ENCODE measurements around the gene DNAJC11.

Gene DNAJC11

DNA sequence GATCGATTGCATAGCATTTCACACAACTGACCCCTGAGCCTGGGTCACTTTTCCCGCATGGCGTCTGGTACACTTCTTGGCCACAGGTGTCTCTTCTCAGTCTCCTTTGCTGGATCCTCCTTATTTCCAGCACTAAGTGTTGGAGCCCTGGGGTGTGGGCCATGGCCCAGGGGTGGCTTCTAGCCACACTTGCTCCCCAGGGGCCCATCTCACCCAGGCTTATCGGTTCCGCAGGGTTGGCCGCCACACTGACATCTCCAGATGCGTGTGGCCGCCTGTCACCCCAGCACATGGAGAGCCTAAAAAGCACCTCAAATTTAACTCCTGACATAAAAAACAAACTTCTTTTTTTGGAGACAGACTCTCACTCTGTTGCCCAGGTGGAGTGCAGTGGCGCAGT lies 74.6 kb downstream of the DNAJC11 start:
- DNase-seq: no peak

DNA sequence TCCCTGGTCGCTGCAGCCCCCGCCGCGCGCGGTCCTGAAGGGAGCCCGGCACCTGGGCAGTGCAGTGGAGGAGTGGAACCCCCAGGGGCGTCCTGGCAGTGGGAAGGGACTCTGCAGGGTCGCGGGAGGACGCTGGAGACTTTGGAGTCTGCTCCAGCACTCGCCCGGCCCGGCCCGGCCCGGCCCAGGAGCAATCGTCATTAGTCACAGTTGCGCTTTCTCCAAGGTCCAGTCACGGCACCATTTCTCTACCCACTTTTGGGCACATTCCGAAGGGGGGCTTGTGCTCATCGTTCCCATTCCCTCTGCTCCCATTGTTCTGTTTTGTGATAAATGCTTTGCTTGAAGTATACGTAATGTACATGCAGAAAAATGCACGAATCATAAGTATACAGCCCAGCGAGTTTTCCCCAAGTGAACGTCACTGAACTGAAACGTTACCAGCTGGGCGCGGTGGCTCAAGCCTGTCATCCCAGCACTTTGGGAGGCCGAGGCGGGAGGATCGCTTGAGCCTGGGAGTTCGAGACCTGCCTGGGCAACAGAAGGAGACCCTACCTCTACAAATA lies 75.9 kb downstream of the DNAJC11 start:
- peak in 11 of 58 donors; percentile 23 to 49 (median 40) for DNase-seq

DNA sequence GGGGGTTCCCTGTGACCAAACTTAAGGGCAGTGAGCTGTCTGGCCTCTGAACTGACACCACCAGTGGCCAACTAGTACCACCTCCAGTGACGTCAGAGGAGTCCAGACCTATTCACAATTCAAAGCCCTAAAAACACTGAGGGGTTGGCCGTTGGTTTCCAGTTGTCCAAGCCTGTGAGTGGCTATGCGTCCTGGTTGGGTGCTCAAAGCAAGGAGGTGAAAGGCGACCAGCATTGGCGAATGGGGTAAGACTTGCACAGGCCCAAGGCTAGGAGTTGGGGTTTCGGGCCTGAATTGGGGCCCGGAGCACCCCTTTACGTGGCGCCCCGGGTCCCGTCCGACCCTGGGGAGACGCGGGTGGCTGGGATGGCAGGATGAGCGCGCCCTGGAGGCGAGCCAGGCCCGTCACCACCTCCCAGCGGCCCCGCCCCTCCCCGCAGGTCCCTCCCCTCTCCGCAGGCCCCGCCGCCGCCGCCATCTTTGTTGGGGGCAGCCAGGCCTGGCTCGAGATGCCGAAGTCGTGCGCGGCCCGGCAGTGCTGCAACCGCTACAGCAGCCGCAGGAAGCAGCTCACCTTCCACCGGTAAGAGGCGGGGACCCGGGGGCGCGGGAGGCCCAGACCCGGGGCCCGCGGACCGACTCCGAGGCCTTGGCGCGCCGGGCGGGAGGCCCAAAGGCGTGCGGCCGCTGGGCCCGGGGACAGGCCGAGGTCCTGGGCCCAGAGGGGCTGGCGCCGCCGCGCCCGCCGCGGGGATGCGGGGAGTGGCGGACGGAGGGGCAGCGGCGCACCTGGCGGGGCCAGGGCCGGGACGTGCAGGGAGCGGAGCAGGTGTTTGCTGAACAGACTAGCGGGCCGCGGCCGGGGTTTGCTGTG lies 76.7 kb downstream of the DNAJC11 start, which contains the start of gene THAP3:
THAP3 (plus strand) TSS at position 159 of the 874 bp plus-strand sequence; CDS start at position 510, 351 bp downstream.
- DNase-seq: peak; percentile 33 to 87 (median 76)

DNA sequence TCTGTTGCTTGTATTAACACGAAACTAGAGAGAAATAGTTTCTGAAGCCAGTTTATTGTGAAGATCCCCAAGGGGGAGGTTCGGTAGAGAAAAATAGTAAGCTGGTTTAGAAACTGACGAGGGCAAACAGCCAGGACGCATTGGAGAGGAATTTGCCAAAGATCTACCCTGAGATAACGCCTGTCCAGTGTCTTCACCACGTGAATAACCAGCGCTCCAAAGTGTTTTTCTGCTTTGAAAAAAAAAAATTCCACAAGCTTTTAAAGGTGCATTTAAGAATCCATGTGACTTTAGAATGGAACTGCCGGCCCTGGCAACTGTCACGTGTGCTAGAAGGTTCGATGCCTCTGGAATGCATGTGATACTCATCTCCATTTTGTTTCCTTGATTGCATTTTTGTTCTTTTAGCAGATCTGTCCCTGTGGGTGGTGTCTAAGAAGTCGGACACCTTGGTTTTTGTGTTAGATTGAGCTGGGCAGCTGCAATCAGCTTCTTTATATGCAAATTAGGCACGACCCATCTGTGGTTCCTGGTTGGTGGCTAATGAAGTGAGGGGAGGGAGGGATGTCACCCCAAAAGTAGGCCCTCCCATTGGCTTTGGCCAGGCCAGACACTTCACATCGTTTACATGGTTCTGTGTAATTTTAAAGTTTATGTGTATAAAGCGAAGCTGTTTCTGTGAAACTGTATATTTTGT lies 78.2 kb downstream of the DNAJC11 start:
- DNase-seq: no peak

DNA sequence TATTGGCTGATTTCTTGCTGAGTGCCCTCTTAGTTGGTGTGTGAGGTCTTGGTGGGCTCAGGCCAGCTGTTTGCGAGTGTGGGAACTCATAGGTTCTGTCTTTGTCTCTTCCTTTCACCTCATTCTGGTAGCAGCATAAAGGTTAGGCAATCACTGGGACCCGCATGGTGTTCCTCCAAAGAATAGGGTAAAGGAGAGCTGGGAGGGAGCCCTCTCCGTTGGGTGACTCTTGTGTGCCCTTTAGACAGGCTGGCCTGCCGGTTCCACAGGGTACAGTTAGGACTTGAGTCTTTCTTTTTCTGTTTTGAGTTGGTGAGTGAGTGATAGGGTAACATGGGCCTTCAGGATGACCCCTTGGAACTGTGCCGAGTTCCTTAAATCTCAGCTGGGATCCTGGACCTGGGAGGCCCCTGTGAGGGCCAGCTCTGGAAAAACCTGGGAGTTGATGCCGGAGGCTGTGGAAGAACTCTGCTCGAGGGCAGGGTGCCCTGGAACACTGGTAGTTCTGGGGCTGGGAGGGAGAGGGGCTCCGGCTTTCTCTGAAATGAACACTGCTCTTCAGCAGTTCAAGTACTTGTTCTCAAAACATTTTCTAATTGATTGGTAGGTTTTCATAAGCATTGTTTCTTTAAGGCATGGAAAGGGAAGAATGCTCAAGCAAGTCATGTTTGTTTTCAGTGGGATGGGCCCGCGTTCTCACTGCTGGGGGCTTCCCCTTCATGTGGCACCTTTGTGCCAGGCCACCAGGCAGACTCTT lies 79.0 kb downstream of the DNAJC11 start:
- no peak for DNase-seq

DNA sequence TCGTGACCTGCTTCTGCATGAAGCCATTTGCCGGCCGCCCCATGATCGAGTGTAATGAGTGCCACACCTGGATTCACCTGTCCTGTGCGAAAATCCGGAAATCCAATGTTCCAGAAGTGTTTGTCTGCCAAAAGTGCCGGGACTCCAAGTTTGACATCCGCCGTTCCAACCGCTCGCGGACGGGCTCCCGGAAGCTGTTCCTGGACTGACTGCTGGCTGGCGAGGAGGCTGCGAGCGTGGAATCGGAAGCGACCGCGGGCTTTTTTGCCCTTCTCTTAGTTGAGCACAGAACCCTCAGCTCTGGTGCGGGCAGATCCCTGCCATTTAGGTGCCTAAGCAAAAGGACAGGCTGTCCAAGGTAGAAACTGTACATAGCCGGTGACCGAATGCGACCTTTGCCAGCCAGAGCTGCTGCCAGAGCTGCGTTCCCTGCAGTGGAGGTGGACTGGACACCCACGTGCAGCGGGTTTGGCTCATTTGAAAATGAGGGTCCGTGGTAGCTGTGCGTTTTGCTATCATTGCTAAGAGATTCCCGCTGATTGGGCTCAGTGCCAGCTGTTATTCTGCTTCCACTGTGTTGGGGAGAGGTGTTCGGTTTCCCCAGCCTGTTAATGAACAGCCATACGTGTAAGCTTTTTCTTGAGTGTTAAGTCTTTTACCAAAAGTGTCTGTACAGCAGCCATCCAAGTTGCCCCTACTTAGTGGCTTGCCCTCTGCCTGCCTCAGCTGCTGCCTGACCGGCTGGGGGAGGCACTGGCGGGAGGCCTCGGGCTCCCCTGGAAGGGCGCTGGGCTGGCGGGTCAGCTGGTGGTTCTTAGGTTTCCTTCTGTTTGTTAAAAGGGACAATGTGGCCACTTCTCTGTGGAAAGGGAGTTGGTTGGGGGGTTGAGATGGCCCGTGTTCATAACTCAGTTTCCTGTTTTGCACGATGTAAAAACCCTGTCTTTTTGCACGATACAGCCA lies 79.9 kb downstream of the DNAJC11 start:
- DNase-seq: no peak

DNA sequence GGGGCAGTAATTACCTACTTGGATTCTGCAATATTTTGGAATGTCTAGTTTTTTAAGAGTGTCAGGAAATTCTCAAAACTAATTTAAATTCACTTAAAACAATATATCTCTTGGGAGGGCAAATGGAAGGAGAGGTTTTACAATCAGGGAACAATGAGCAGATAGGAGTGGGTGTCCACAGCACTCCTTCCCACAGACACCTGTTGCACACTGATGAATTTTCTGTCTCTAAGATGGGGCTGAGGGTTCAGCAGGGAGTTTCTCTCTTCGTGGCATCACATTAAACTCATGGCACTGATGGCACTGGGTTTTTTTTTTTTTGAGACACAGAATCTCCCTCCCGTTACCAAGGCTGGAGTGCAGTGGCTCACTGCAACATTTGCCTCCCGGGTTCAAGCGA lies 82.6 kb downstream of the DNAJC11 start:
- no peak for DNase-seq

DNA sequence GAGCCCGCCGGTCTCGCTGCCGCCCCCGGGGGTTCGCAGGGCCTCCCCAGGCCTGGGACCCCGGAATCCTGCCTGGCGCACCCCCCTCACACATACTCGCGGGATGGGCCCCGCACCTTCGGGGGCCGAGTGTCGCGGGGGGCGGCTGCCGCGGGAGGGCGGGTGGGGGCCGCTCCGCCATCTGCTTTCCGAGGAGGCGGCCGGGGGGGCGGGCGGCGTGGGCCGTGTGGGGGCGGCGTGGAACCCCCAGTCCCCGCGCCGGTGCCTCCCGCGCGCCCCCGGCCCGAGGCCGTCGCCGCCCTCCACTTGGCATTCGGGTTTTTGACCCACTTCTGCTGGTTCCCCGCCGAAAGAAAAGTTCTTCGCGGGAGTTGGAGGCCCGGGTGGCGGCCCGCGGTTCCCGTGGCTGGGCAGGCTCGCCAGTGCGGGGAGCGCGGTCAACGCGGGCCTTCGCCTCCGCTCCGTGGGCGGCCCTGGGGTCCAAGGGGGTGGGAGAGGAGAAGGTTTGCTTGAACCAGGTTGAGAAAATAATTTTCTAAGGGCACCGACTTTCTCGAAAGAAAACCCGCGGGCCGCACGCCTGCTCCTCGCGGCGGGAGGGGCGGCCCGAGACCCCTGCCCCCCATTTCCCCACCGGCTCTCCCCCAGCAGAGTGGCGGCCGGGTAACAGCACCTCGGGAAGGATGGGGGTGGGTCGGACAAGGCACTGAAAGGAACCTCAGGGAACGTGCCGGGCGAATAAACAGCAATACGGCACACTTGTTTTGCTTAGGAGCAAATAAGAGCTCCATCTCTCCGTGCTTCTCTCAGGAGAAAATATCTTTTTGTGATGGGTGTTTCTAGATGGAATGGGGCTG lies 86.5 kb downstream of the DNAJC11 start:
- no peak for DNase-seq

DNA sequence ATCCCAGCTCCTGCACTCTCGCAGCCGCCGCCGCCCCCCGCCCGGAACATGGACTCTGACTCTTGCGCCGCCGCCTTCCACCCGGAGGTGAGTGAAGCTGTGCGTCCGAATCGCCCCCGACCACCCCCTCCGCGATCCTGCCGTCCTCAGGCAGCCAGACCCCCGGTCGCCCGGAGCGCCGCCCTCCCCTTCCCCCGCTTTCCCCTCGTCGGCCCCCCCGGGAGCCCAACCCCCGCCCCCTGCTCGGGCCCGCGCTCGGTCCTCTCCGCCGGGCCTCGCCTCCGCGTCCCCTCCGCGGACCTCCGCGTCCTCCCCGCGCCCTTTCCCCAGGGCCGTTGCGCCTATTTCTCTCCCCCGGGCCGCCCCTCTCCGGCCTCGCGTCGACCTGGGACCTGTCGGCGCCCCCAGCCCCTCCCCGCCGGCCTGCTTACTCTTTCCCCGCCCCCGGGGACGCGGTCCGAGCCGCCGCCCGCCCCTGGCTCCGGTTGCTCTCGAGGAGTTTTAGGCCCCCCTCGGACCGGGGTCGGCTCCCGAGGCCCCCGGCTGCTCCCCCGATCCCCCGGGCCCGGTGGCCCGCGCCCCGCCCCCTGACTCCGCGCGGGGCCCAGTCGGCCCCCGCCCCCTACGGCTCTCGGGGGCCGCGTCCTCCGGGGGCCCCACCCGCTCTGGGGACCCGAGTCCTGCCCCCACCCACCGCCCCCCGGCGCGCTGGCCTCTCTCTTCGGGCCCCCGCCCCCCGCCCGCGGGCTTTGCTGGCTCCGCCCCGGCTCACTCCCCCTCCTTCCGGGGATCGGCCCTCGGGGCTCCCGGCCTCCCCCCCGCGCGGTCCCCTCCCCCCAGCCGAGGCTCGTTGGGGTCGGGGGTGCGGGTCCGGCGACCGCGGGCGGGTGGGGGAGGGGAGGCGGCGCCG lies 87.3 kb downstream of the DNAJC11 start:
- peak in 31 of 58 donors; percentile 13 to 66 (median 35) for DNase-seq

DNA sequence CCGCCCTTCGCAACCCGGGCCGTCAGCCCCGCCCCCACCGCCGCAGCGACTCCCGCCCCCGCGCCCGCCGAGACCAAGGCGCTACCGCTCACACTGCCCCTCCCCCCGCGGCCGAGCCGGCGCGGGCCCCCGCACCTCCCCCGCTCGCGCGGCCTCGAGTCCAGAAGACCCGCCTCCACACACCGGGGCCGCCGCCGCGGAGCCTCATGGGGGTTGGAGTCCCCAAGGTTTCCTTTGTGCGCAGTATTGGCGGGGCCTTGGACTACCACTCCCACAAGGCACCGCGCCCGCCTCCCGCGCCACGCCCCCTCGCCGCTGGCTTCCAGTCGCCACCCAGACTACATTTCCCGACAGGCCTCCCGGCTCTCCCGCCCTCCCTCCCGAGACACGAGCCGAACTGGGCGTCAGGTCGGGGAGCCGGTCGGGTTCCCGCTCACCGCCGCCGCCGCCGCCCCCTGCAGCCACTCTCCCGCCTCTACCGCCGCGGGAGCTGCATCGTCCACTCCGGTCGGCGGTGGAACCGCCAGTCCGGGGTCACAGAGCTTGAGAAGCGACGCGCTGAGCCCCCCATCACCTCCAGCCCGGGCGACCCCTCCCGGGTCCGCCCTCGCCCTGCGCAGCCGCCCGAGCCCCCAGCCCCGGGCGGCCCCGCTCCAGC lies 88.1 kb downstream of the DNAJC11 start, which contains the start of gene PHF13:
PHF13 (plus strand) TSS at position 371 of the 658 bp plus-strand sequence. CDS start 336 bp downstream, outside the sequence.
- DNase-seq: peak; percentile 91 to 100 (median 99)

DNA sequence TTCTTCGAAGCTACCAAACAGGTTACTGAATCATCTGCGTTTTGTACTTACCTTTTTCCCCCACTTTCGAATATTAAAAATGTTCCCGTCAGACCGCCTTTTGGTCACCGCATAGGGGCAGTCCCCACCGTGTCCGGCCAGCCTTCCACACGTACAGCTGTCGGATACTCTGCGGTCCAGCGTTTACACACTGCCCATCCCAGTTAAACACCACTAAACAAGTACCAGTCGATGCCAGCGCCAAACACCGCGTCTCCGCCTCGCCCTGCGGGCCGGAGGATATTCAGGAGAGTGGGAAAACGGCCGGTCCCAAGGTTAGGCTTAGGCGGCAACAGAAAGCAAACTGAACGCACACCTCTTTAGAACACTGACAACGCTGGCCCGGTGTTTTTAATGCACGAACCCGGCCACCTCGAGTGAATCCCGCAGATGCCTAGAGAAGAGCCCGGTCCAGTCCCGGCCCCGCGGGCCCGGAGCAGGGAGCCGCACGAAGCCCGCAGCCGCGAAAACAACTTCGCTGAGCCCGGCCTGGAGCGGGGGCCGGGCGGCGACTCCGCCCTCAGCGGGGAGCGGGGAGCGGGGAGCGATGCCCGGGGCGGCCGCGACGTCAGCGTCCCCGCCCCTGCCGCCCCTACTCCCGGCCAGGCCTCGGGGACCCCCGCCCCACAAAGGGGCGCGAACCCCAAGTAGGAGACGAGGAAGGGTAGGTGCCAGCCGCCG lies 88.8 kb downstream of the DNAJC11 start:
- DNase-seq: peak in 22 of 58 donors; percentile 33 to 81 (median 64)

DNA sequence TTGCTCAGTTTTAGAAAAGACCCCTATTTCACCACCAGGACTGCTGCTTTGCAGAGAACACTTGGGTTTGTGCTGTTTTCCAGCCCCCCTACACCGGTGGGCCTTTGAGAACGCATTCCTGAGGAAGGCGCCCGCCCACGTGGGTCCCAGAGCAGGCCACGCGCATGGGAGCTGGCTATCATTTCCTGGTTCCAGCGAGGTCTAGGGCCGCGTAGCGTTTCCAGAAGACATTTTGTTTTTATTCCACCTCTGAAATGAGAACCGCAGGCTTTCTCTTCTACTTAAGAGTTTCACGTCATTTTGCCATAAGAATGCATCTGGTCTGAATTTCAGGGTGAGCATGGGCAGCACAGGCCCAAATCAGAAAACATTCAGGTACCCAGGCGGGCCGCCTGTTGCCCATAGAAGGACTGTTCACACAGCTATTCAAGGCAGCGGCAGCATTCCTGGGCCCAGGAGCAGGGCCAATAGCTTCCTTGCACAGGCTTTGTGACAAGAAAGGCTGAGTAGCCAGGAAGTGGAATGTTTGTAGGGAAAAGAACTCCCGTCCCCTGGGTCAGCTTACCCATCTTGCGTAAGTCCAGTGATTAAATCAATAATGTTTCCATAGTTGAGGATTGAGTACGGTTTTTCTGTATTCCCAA lies 97.6 kb downstream of the DNAJC11 start:
- peak in 44 of 58 donors; percentile 21 to 75 (median 55) for DNase-seq

DNA sequence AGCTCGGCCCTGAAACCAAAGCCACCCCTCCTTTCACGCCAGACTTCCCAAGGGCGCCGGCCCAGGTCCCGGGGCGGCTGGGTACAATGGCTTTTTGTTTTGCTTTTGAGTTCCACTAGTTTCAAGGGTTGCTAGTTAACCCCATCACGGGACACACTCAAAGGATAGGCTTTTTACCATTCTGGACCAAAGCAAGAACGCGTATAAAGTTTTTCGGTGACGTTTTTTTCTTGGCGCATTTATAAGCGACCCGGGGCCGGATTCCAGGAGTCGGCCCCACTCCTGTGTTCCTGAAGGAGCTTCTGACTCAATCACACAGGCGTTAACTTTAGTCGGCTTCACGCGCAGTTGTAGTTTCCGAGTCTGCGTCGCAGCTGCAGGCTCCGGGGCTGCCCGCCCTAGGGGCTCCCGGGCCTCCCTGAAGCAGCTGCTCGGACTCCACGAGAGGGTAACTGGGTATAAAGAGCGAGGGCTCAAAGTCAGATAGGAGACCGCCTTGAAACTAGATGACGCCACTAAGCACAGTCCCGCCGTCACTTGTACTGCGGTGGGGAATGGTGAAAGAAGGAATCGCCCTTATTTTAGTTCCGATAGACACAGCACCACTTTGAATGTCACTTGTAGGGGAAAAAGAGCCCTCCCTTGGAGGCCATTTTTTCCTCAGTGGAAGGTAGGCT lies 98.2 kb downstream of the DNAJC11 start:
- peak in 47 of 58 donors; percentile 23 to 96 (median 82) for DNase-seq

DNA sequence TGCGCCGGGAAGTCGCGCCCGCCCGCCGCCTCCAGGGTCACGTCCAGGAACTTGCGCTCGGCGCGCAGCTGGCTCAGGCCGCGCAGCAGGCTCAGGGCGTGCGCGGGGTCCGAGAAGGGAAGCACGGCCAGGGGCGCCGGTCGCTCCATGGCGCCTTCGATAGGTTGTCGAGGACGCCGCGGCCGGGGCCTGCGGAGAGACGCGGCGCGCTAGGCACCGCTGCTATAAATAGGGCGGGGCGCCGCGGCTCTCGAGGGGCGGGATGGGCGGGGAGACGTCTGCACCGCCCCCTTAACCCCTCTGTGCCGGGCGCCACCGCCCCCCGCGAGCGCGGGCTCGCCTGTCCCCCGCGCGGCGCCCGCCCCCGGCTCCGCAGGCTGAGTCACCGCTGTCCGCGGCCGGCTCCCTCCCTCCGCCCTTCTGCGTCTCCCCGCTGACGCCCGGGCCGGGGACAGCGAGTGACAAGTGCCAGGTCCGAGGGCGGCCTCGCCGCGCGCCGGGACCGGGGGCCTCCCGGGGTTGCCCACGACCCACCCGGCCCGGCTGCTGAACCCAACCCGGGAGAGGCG lies 98.9 kb downstream of the DNAJC11 start, which contains the start of gene KLHL21:
KLHL21 (minus strand) TSS at position 201 of the 569 bp plus-strand sequence; CDS start at position 149, 52 bp downstream.
- peak in 55 of 58 donors; percentile 43 to 96 (median 87) for DNase-seq

Measured in anterior cingulate cortex (tissue), 58 donors.